H1 (cell line): ENCODE measurements around the gene FAF2. TPM values are rescaled to one million over a fixed set of nuclear protein-coding genes. Genes with fewer than 3 reads are reported as not detected.

Experiments used
- CTCF ChIA-PET: fragments of 300-600 bp; sonication (Branson Sonifier 250); formaldehyde crosslinking; loops from one replicate; lab custom pipeline; 2021; ENCODE audit not compliant: partially characterized antibody; lab: Charles Lee
- POLR2A ChIA-PET: fragments of 300-600 bp; sonication (Branson Sonifier 250); formaldehyde crosslinking; loops from one replicate; lab custom pipeline; 2021; ENCODE audit warnings: inconsistent platforms; ENCODE audit not compliant: partially characterized antibody; lab: Charles Lee
- DNase-seq, 2 experiments: peaks; one replicate each; pipeline versions ENCODE4 v3.0.0 to v3.0.0-alpha.2; 2010 to 2022; ENCODE audit warnings: low spot score in 2 of 2, low read depth in 1 of 2, mixed read lengths in 1 of 2
- FAIRE-seq: peaks from 2 replicates; lab custom pipeline; 2011; peaks lifted over from hg19 to GRCh38; lab: Jason Lieb, UNC
- H2AFZ ChIP-seq: 2 replicates; pipeline ENCODE4 v1.8.1; 2012; ENCODE audit warnings: low read length, inconsistent platforms
- H2AK5ac ChIP-seq: 2 replicates; pipeline ENCODE4 v1.6.1; 2013; ENCODE audit warnings: low read depth, low read length
- H2BK120ac ChIP-seq: replicated peaks from 2 replicates; pipeline ENCODE3; 2013; ENCODE audit warnings: low read depth, low read length, inconsistent platforms
- H2BK12ac ChIP-seq: 2 replicates; pipeline ENCODE4 v1.6.1; 2013; ENCODE audit warnings: low read depth, low read length
- H2BK15ac ChIP-seq: 2 replicates; pipeline ENCODE4 v1.6.1; 2013; ENCODE audit warnings: low read length
- H2BK20ac ChIP-seq: 2 replicates; pipeline ENCODE4 v1.6.1; 2013; ENCODE audit warnings: low read length
- H2BK5ac ChIP-seq: 2 replicates; pipeline ENCODE4 v1.6.1; 2013; ENCODE audit warnings: low read depth, low read length
- H3K14ac ChIP-seq: 2 replicates; pipeline ENCODE4 v1.6.1; 2013; ENCODE audit warnings: inconsistent platforms; ENCODE audit not compliant: insufficient read length
- H3K18ac ChIP-seq: 2 replicates; pipeline ENCODE4 v1.6.1; 2013; ENCODE audit warnings: low read length; ENCODE audit errors: extremely low read depth
- H3K23ac ChIP-seq: 2 replicates; pipeline ENCODE4 v1.6.1; 2013; ENCODE audit warnings: inconsistent platforms; ENCODE audit not compliant: insufficient read length
- H3K23me2 ChIP-seq: 2 replicates; pipeline ENCODE4 v1.6.1; 2013; ENCODE audit warnings: low read depth, low read length
- H3K27ac ChIP-seq: 2 replicates; pipeline ENCODE4 v1.6.1; 2011; ENCODE audit warnings: low read depth, low read length, inconsistent platforms
- H3K27me3 ChIP-seq, 4 experiments: replicated peaks in 1 of 4; 1 replicate in 1 of 4; 2 replicates in 3 of 4; pipeline versions ENCODE4 v1.6.1 to v1.8.1; 2011 to 2013; ENCODE audit warnings: low read length in 3 of 4, mild to moderate bottlenecking in 3 of 4, inconsistent platforms in 2 of 4, mixed read lengths in 2 of 4, moderate library complexity in 1 of 4; ENCODE audit not compliant: control insufficient read depth in 3 of 4, insufficient read depth in 3 of 4; ENCODE audit errors: extremely low read depth in 1 of 4
- H3K36me3 ChIP-seq, 4 experiments: 2 replicates each; pipeline versions ENCODE4 v1.6.1 to v1.8.1; 2011 to 2013; ENCODE audit warnings: mild to moderate bottlenecking in 4 of 4, low read length in 3 of 4, moderate library complexity in 2 of 4, control low read depth in 1 of 4, inconsistent platforms in 1 of 4; ENCODE audit not compliant: insufficient read depth in 4 of 4, control insufficient read depth in 2 of 4
- H3K4ac ChIP-seq: replicated peaks from 2 replicates; pipeline ENCODE3; 2013; ENCODE audit warnings: low read length, low read depth, mixed read lengths, inconsistent platforms; ENCODE audit not compliant: insufficient read length
- H3K4me1 ChIP-seq, 4 experiments: replicated peaks in 1 of 4; 1 replicate in 1 of 4; 2 replicates in 3 of 4; pipeline versions ENCODE4 v1.6.1 to v1.8.1; 2011 to 2013; ENCODE audit warnings: low read length in 3 of 4, inconsistent platforms in 2 of 4, mixed read lengths in 1 of 4; ENCODE audit not compliant: insufficient read depth in 4 of 4, control insufficient read depth in 3 of 4
- H3K4me2 ChIP-seq, 2 experiments: 2 replicates each; pipeline versions ENCODE4 v1.6.1 to v1.8.1; 2011 to 2013; ENCODE audit warnings: low read depth in 2 of 2, low read length in 2 of 2, control low read depth in 1 of 2, inconsistent platforms in 1 of 2, mild to moderate bottlenecking in 1 of 2; ENCODE audit not compliant: insufficient read depth in 1 of 2
- H3K4me3 ChIP-seq, 4 experiments: fragments of 200-600, 300-600 bp in 1 of 4; sonication (generic), shearing (Covaris generic), sonication (Bioruptor Twin) in 1 of 4; 2 replicates each; pipeline versions ENCODE4 v1.5.1 to v1.8.1; 2011 to 2016; ENCODE audit warnings: low read length in 4 of 4, low read depth in 3 of 4, control low read depth in 2 of 4, inconsistent platforms in 2 of 4, mild to moderate bottlenecking in 2 of 4, mixed read lengths in 1 of 4, moderate library complexity in 1 of 4; ENCODE audit not compliant: insufficient read depth in 2 of 4; ENCODE audit errors: extremely low read depth in 1 of 4
- H3K56ac ChIP-seq: replicated peaks from 2 replicates; pipeline ENCODE3; 2013; ENCODE audit warnings: low read depth, mild to moderate bottlenecking, mixed read lengths, low read length, inconsistent platforms; ENCODE audit not compliant: insufficient read length
- H3K79me1 ChIP-seq: 2 replicates; pipeline ENCODE4 v1.6.1; 2013; ENCODE audit warnings: low read depth, low read length, control low read depth
- H3K79me2 ChIP-seq, 2 experiments: 2 replicates each; pipeline versions ENCODE4 v1.6.1 to v1.8.1; 2012 to 2013; ENCODE audit warnings: low read length in 2 of 2, mild to moderate bottlenecking in 2 of 2, inconsistent platforms in 1 of 2; ENCODE audit not compliant: insufficient read depth in 2 of 2, control insufficient read depth in 1 of 2
- H3K9ac ChIP-seq, 4 experiments: replicated peaks in 1 of 4; 1 replicate in 1 of 4; 2 replicates in 3 of 4; pipeline versions ENCODE4 v1.6.1 to v1.8.1; 2011 to 2013; ENCODE audit warnings: low read depth in 3 of 4, low read length in 3 of 4, control low read depth in 2 of 4, mild to moderate bottlenecking in 2 of 4, moderate library complexity in 2 of 4, inconsistent platforms in 1 of 4; ENCODE audit errors: extremely low read depth in 1 of 4
- H3K9me3 ChIP-seq, 2 experiments: 2 replicates each; pipeline versions ENCODE4 v1.6.1 to v1.8.1; 2012 to 2013; ENCODE audit warnings: mild to moderate bottlenecking in 2 of 2, moderate library complexity in 2 of 2, control low read depth in 1 of 2, inconsistent platforms in 1 of 2, low read depth in 1 of 2, low read length in 1 of 2, mixed read lengths in 1 of 2; ENCODE audit not compliant: insufficient read depth in 2 of 2
- H4K20me1 ChIP-seq, 2 experiments: replicated peaks in 1 of 2; 2 replicates each; pipeline versions ENCODE3 to v1.8.1; 2011 to 2013; ENCODE audit warnings: inconsistent platforms in 2 of 2, low read length in 2 of 2, mild to moderate bottlenecking in 1 of 2; ENCODE audit not compliant: insufficient read depth in 2 of 2, control insufficient read depth in 1 of 2
- H4K5ac ChIP-seq: 2 replicates; pipeline ENCODE4 v1.6.1; 2013; ENCODE audit warnings: low read length, low read depth, mixed read lengths, inconsistent platforms; ENCODE audit not compliant: insufficient read length
- H4K8ac ChIP-seq: 2 replicates; pipeline ENCODE4 v1.8.0; 2013; ENCODE audit warnings: mild to moderate bottlenecking, moderate library complexity, low read length, inconsistent platforms; ENCODE audit not compliant: insufficient read depth; ENCODE audit errors: extremely low read depth
- H4K91ac ChIP-seq: replicated peaks from 2 replicates; pipeline ENCODE3; 2013; ENCODE audit warnings: low read length, mixed read lengths, inconsistent platforms; ENCODE audit not compliant: insufficient read length
- CEBPB ChIP-seq: IDR thresholded peaks from 2 replicates; pipeline ENCODE4 v1.6.1; 2012; ENCODE audit warnings: low read depth, low read length
- CHD1 ChIP-seq: IDR thresholded peaks from 2 replicates; pipeline ENCODE4 v1.6.1; 2012; ENCODE audit warnings: low read depth, low read length, improper control_type of control experiment
- RFX5 ChIP-seq: IDR thresholded peaks from 2 replicates; pipeline ENCODE4 v1.6.1; 2011; ENCODE audit warnings: low read depth, low read length, improper control_type of control experiment, borderline replicate concordance
- WGBS, 2 experiments: shearing (Covaris generic) in 1 of 2; methylation state at CpG; one replicate each; pipeline versions ENCODE4 v1.1.6 to v1.1.7; 2013 to 2015; ENCODE audit warnings: low lambda C conversion rate in 2 of 2, mixed read lengths in 2 of 2, inconsistent platforms in 1 of 2, low coverage in 1 of 2, missing lambda C conversion rate in 1 of 2; ENCODE audit not compliant: insufficient replicate concordance in 2 of 2, insufficient coverage in 1 of 2, insufficient read length in 1 of 2; ENCODE audit errors: extremely low coverage in 1 of 2, missing lambda C conversion rate in 1 of 2; 5-methylcytosine and 5-hydroxymethylcytosine counted together
- polyA plus RNA-seq, 7 experiments: library from polyadenylated mRNA; depleted of rRNA in 3 of 7; stranded (reverse) in 5 of 7; unstranded in 2 of 7; fragments of >200 nt in 5 of 7; fragments of 200-250 nt in 2 of 7; gene quantifications; 1 replicate in 5 of 7; 2 replicates in 1 of 7; 4 replicates in 1 of 7; pipeline versions ENCODE4 v1.2.1 to v1.2.3, GENCODE V29; 2011 to 2013; ENCODE audit warnings: missing spikeins in 2 of 7, mixed read lengths in 2 of 7
- total RNA-seq: library from RNA; stranded (reverse); fragmentation: NEBNext Ultra II Directional; extraction: Animal tissue kit (Norgen Biotek cat#: 25700); gene quantifications from 2 replicates; pipeline ENCODE4 v1.2.1, GENCODE V29; 2021
- TF ChIP-seq, protein P1 (sequence below): IDR thresholded peaks from 2 replicates; pipeline ENCODE4 v1.6.1; 2011; ENCODE audit warnings: low read depth, mild to moderate bottlenecking, low read length; ENCODE audit not compliant: insufficient read depth

FAF2 gene
- total and polyA plus RNA-seq, 2 of the 8 experiments (the other 6 are each of a cell fraction or from before 2014, with no cell fraction given) = 20.8 to 35.8 TPM

DNA sequence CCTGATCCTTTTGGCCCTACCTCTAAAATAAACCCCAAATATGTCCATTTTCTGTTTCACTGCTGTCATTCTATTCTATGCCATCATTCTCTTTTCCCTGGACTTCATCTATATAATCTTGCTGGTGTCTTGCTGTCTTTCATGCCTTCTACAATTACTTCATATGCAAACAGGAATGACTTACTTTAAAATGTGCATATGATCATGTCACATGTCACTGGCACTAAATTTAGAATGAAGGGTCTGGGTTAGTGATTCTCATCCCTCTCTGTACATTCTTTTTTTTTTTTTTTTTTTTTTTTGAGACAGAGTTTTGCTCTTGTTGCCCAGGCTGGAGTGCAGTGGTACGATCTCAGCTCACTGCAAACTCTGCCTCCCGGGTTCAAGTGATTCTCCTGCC, 22.9 kb downstream of the FAF2 start:
- H2BK20ac ChIP-seq = no peak overlapping the region
- no peak overlapping the region for H3K23ac ChIP-seq
- H3K9ac ChIP-seq = no peak overlapping the region
- no peaks in the 10 kb centered on the region for H3K23me2 ChIP-seq
- 94% methylated on average over 2 of the region's 2 CpGs; no CpG with 5 or more reads in 1 of the 2 experiments for WGBS, 2 experiments
- no peak for FAIRE-seq
- no peak overlapping the region for H2AFZ ChIP-seq
- H3K4me1 ChIP-seq = no peaks in the 10 kb centered on the region
- no peak overlapping the region for H3K27ac ChIP-seq
- CTCF ChIA-PET = no interaction called here
- peaks cover 0 to 35% of the 10 kb centered on the region in 2 experiments; a peak in 2 of 4 replicates for H3K79me2 ChIP-seq
- no peaks in the 10 kb centered on the region for H3K9me3 ChIP-seq
- H2BK15ac ChIP-seq = no peak overlapping the region
- peaks cover 0 to 7% of the 10 kb centered on the region in 2 experiments for H4K20me1 ChIP-seq
- no peak overlapping the region for H4K91ac ChIP-seq
- H3K56ac ChIP-seq = no peak overlapping the region
- TF ChIP-seq, protein P1, sequence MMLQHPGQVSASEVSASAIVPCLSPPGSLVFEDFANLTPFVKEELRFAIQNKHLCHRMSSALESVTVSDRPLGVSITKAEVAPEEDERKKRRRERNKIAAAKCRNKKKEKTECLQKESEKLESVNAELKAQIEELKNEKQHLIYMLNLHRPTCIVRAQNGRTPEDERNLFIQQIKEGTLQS = no peak
- no peak for TF ChIP-seq CEBPB
- no peak for TF ChIP-seq RFX5
- TF ChIP-seq CHD1 = no peak
- no peak for DNase-seq
- POLR2A ChIA-PET = interaction anchor here (0.7 to 2.8 kb wide), 2 partner anchors 21 to 66 kb away, joined by 3 to 11 read pairs; partner anchors contain the start of gene RNF44
- peaks cover 3% of the 10 kb centered on the region; the same call in 1 of the 2 replicates for H3K79me1 ChIP-seq
- H3K27me3 ChIP-seq = no peaks in the 10 kb centered on the region
- peaks cover 0 to 6% (median 1%) of the 10 kb centered on the region in 4 experiments; a peak in 3 of 8 replicates for H3K36me3 ChIP-seq
- no peak overlapping the region for H3K14ac ChIP-seq
- no peak overlapping the region for H4K5ac ChIP-seq
- no peak overlapping the region for H3K4ac ChIP-seq
- H4K8ac ChIP-seq = no peak overlapping the region
- H2BK12ac ChIP-seq = no peak overlapping the region
- no peak overlapping the region for H3K4me3 ChIP-seq
- H3K18ac ChIP-seq = no peak overlapping the region
- H2BK5ac ChIP-seq = no peak overlapping the region
- H3K4me2 ChIP-seq = no peak overlapping the region
- no peak overlapping the region for H2BK120ac ChIP-seq
- H2AK5ac ChIP-seq = no peak overlapping the region
